DND-41 (cell line): Measurements from ENCODE around the gene ERBB2.

Experiments used
- CTCF ChIP-seq: IDR thresholded peaks from 2 replicates; pipeline ENCODE4 v1.5.1; 2012; ENCODE audit warnings: borderline replicate concordance, low read length, moderate library complexity, mild to moderate bottlenecking; ENCODE audit not compliant: poor library complexity, severe bottlenecking; ENCODE audit errors: extremely low read depth
- EZH2 ChIP-seq: IDR thresholded peaks from 3 replicates; pipeline ENCODE4 v1.6.1; 2012; ENCODE audit warnings: borderline replicate concordance, low read depth, mild to moderate bottlenecking, moderate library complexity, low read length, inconsistent platforms; ENCODE audit not compliant: severe bottlenecking

GRCh38 chr17:39660397-39661385 is 39.2 kb upstream of the ERBB2 start:
- no peak for TF ChIP-seq CTCF
- TF ChIP-seq EZH2 = no peak
